HG02970 (cell line): ENCODE results near the gene SHROOM3.

Experiments used
- ATAC-seq: cut with Tn5 transposase; IDR thresholded peaks from one replicate; pipeline ENCODE4 v1.9.1; 2021; ENCODE audit warnings: mild to moderate bottlenecking, moderate library complexity, moderate number of reproducible peaks; ENCODE audit not compliant: unreplicated experiment, low FRiP score

SHROOM3 gene

DNA sequence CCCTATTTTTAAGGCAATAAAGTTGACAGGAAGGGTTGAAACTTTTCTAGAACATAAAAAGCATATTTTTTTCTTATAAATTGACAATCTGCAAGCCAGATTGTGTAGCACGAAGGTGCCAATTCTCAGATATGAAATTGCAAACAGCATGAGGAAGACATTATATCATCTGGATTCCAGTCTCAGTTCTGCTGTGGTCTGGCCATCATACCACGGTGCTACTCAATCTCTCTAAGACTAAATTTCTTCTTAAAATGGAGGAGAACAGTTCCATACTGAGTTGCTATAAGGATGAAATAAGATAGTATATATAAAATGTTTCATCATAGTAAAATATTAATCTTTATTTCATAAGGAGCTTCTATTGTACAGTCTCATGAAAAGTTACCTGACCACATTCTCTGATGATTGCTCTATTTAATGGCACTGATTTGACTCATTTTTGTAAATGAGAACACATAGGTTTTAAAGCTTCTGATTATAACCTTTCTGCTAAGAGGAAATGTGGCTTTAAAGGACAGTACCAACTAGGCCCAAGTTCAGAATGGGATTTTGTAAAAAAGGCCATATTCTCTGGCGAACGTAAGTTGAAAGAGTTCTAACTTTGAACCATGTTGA, 127.9 kb downstream of the SHROOM3 start:
- no peak for ATAC-seq

DNA sequence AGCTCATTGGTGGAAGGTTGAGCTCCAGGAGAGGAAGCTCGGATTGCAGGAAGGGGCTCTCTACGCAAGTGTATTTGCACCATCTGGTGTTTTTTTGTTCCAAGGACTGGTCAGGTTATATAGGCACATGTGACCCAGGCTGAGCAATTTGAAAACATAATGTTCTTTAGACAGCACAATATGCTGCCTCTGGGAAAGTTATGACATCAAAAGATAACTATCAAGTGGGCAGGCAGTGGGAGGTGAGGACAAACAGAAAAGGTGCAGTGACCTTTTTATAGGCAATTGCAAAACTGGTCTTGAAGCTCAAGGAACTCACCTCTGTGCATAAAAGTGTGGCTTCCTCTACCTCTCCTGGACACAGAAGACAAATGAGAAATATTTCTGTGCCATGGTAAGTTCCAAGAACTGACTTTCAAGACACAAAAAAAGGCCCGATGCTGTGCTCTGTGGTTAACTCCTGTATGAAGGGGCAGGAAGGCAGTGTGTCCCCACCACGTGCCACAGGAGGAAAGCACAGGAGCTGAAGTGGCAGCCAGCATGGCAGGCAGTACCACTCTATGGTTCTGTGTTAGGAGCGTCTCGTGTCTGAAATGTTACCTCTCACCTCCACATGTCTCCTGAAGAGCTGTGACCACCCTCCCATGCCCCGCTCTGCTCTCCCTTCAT, 128.6 kb downstream of the SHROOM3 start:
- ATAC-seq, result no peak

GRCh38 chr4:76564123-76564915, 129.3 kb downstream of the SHROOM3 start:
- ATAC-seq, result no peak

DNA sequence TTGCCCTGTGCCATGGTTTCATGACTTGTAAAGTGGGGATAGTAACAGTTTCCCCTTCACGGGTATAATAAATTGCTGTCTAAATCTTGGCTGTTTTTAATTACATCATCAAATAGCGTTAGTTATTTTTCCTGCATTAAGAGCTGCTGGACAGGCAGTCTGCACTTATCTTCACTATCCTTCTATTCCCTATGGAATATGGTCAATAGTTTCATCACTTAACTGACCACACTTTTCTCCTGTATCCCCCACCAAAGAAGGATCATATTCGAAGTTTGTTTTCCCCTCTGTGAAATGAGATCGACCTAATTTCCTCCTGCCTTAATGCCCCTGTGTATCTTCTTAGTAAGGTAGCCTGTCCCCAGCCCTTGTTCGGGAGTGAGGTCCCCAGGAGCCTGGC, 133.2 kb downstream of the SHROOM3 start:
- ATAC-seq, result no peak

DNA sequence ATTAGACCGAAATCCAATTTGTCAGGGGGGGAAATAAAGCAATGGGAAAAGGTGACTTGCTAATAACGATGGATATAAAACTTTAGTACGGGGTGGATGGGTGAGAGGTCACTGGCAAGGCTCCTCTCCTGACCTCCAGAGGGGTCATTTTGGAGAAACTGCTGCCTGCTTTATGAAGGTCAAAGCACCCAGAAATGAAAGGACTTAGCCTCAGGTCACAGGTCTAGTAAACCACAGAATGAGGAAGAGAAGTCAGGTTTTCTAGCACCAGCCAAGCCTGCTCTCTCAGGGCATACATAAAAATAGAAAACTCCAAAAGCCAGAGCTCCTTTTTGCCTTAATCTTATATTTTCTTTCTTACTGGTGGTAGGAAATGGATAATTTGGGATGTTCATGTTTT, 134.2 kb downstream of the SHROOM3 start:
- ATAC-seq, result no peak

GRCh38 chr4:76569706-76570105, 134.7 kb downstream of the SHROOM3 start:
- no peak for ATAC-seq

DNA sequence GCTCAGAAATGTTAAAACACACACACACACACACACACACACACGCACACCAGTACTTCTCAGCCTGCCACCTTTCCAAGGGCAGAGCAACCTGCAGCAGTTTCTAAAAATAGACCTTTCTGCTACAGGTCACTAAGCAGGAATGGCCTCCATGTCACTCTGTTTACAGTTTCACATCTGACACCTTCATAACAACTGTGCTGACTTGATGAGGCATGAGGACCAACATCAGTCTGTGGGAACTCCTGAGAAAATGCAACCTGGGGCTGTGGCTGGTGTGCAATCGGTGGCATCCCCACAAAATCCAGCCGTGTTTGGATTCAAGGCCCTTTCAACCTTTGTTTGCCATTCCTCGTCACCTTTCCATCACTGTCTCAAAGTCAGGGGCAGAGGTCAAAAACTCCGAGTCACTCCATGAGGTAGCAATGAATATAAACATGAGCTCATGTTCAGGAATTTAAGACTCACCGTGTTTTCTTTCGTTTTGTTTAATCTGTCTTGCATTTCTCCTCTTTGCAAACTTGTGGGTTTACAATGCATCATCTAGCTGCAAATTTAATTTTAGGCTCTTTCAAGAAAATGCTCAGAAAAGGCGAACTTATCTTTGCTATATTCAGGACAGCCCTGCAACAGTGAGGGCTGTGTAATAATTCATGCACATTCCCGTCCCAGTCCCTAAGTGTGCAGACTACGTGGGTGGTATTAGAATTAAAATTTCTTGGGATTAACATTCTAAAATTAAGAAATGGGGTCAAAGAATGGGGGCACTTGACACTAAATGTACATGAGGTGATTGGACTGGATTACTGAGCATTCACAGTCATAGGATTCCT, 135.3 kb downstream of the SHROOM3 start:
- no peak for ATAC-seq

GRCh38 chr4:76571274-76571673, 136.2 kb downstream of the SHROOM3 start:
- no peak for ATAC-seq

DNA sequence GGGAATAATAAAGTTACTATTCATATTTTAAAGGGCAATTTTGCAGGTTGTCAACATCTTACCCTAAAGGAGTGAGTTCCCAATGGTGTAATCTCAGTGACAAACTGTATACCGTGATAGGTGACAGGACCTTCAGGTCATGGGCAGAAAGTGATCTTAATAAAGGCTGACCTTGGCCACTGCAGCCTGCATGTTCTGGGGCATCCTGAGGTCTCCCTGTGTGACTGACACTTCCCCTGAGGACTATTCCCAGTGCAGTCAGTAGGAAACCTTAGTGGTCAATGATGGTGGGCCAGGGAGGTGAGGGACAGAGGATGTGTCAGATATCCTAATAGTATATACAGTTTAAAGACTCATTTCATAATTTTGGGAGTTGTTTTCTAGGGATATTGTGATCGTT, 137.2 kb downstream of the SHROOM3 start:
- no peak for ATAC-seq

GRCh38 chr4:76576824-76577223, 141.8 kb downstream of the SHROOM3 start:
- ATAC-seq, result no peak

DNA sequence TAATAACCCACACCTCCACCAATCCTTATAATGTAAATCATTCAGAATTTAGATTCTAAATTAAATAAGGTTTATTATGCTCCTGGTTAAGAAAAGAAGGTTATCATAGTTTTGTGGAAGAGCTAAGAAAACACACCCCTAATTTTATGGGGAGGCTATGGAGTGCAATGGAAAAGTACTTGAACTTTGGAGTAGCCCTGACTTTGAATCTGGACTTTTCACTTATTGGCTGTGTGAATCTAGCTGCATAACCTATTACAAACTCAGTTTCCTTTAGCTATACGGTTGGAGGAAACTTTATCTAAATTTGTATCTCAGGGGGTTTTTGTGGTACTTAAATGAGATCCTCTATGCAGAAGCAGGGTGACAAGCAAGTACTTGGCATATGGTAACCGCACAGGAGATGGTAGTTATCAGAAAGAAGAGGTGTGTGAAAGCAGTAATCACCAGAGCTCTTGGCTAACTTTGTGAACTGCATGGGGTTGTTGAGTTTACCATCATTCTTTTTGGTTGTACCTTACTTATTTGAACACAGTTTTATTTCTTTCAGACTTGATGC, 143.1 kb downstream of the SHROOM3 start:
- no peak for ATAC-seq

DNA sequence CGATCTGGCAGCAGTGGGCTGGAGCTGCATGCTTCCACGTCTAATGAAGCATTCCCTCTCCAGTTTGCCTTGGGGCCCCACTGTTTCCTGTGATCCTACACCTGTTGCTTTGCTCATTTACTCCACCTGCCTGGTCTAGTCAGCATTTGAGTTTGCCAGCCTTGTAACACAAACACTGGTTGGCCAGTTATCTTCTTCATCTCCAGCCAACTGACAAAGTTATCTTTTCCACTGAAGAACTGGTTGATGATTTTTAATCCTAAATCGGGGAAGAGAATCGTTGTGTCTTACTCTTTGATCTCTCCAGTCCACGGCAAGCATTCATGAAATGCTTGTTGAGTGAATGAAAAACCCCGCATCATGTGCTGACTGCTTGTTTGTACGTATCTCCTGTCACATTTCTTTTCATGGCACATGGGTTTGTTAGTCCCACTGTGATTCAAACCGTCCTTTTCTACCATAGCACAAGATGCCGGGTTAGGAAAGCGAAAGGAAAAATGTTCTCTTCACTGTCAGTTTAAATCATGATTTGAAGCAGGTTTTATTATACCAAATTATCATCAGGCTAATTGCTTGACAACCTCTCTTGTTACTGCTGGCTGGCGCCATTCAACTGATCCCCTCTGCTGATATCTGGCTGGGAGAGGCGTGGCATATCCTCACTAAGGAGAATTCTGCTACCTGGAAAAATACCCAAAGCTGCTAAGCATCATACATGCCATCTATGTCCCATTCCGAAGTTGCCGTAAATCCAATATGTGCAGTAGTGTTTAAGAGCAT, 144.8 kb downstream of the SHROOM3 start:
- no peak for ATAC-seq

- no peak for ATAC-seq
Observed at GRCh38 chr4:76581077-76581962, 146.3 kb downstream of the SHROOM3 start.

GRCh38 chr4:76582074-76582816, 147.2 kb downstream of the SHROOM3 start:
- ATAC-seq, result no peak

DNA sequence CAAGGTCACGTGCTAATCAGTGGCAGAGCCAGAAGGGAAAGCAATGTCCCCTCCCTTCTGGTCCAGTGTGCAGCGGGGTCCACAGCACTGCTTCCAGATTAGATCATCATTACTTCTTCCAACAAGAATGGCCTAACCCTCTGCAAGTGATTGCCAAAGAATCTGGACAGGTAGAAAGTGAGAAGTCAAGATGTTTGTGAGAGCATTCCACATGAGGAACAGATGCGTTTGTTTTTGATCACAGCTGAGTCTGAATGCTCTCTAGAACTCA, 147.7 kb downstream of the SHROOM3 start:
- no peak for ATAC-seq

DNA sequence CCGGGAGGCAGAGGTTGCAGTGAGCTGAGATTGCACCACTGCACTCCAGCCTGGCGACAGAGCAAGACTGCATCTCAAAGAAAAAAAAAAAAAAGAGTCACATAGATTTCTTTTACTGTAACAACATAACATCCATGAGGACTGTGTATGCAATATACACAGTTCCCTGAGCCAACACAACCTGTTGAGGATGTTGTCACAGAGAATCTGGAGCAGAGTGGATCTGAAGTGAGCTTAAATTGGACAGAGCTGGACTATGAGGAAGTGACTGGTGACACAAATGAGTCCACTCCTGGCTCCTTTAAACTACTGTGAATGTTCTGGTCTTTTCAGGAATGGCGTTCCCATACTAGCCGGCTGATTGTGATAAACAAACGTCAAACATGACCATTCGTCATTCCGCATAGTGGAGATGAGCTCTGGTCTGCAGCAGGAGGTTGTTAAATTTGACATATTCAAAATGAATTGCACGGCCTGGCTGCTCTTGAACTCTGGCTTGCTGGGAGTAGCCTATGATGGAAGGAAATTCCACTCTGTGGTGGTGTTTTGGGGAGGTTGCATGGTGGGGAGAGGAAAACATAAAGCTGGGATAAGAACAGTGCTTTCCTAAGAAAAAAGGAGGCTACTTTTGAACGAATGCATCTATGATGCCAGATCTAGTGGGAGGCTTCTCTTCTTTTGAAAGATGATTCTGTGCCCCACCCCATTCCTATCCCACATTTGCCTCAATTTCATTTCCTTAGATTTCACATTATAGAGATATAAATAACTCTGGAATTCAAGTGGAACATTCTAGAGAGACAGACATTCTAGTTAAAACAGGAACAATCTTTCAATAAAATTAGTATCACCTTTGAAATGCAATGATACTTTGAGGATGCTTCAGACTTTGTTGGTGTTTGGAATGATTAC, 149.5 kb downstream of the SHROOM3 start:
- ATAC-seq, result no peak

- no peak for ATAC-seq
Observed at GRCh38 chr4:76585272-76585671, 150.2 kb downstream of the SHROOM3 start.
